HepG2 (cell line): ENCODE measurements around the gene ADGRL1. TPM values are rescaled to one million over a fixed set of nuclear protein-coding genes. Genes with fewer than 3 reads are reported as not detected.

Experiments
- AHR ChIP-seq: IDR thresholded peaks from 2 replicates; pipeline ENCODE4 v1.6.1; 2018; ENCODE audit warnings: missing genetic modification reagents, missing compliant biosample characterization
- ATF7-NPFF ChIP-seq: sonication (generic); formaldehyde crosslinking; IDR thresholded peaks from 2 replicates; pipeline ENCODE4 v1.8.1; 2023; ENCODE audit warnings: mild to moderate bottlenecking, low read depth, missing genetic modification reagents, moderate library complexity
- CSRNP2 ChIP-seq: sonication (generic); formaldehyde crosslinking; conservative IDR thresholded peaks from 2 replicates; pipeline ENCODE4 v1.8.0; 2022; ENCODE audit warnings: low read depth, missing genetic modification reagents
- HCFC1 ChIP-seq: fragments of 150-350 bp; IDR thresholded peaks from 2 replicates; pipeline ENCODE4 v1.6.1; 2014; ENCODE audit warnings: low read depth, low read length
- NCOR1 ChIP-seq: fragments of 200-600 bp; sonication (generic); IDR thresholded peaks from 2 replicates; pipeline ENCODE4 v1.7.0; 2017; ENCODE audit warnings: antibody characterized with exemption, low read length, borderline replicate concordance
- PAXIP1 ChIP-seq: sonication (generic); formaldehyde crosslinking; conservative IDR thresholded peaks from 2 replicates; pipeline ENCODE4 v1.4.0; 2020; ENCODE audit warnings: mild to moderate bottlenecking, missing genetic modification reagents, moderate library complexity
- SALL2 ChIP-seq: sonication (generic); formaldehyde crosslinking; IDR thresholded peaks from 2 replicates; pipeline ENCODE4 v1.8.1; 2023; ENCODE audit warnings: mild to moderate bottlenecking, missing genetic modification reagents, inconsistent platforms
- SNAPC5 ChIP-seq: sonication (generic); formaldehyde crosslinking; IDR thresholded peaks from 2 replicates; pipeline ENCODE4 v1.8.1; 2023; ENCODE audit warnings: mild to moderate bottlenecking, missing genetic modification reagents, borderline replicate concordance
- STAT5B ChIP-seq: sonication (generic); formaldehyde crosslinking; IDR thresholded peaks from 2 replicates; pipeline ENCODE4 v1.4.0; 2020; ENCODE audit warnings: missing genetic modification reagents
- TBX2 ChIP-seq: sonication (generic); formaldehyde crosslinking; IDR thresholded peaks from 2 replicates; pipeline ENCODE4 v1.5.0; 2020; ENCODE audit warnings: missing genetic modification reagents, mild to moderate bottlenecking, borderline replicate concordance
- TCF7L2 ChIP-seq: IDR thresholded peaks from 2 replicates; pipeline ENCODE4 v1.6.1; 2011; ENCODE audit warnings: mild to moderate bottlenecking, low read depth, low read length, moderate library complexity
- ZBTB38 ChIP-seq: sonication (generic); formaldehyde crosslinking; IDR thresholded peaks from 2 replicates; pipeline ENCODE4 v1.5.1; 2020; ENCODE audit warnings: mild to moderate bottlenecking, missing genetic modification reagents
- ZNF101 ChIP-seq: sonication (generic); formaldehyde crosslinking; IDR thresholded peaks from 2 replicates; pipeline ENCODE4 v1.4.0; 2020; ENCODE audit warnings: mild to moderate bottlenecking, low read depth, missing genetic modification reagents, borderline replicate concordance
- ZNF143 ChIP-seq: sonication (generic); formaldehyde crosslinking; IDR thresholded peaks from 2 replicates; pipeline ENCODE4 v1.4.0; 2020; ENCODE audit warnings: missing genetic modification reagents
- ZNF343 ChIP-seq: sonication (generic); formaldehyde crosslinking; IDR thresholded peaks from 2 replicates; pipeline ENCODE4 v1.4.0; 2020; ENCODE audit warnings: mild to moderate bottlenecking, missing genetic modification reagents
- ZNF691 ChIP-seq: sonication (generic); formaldehyde crosslinking; IDR thresholded peaks from 2 replicates; pipeline ENCODE4 v1.4.0; 2020; ENCODE audit warnings: missing genetic modification reagents, low read depth, mild to moderate bottlenecking, borderline replicate concordance
- ZNF761 ChIP-seq: sonication (generic); formaldehyde crosslinking; conservative IDR thresholded peaks from 2 replicates; pipeline ENCODE4 v1.4.0; 2020; ENCODE audit warnings: mild to moderate bottlenecking, missing genetic modification reagents
- ZNF788 ChIP-seq: sonication (generic); formaldehyde crosslinking; IDR thresholded peaks from 2 replicates; pipeline ENCODE4 v1.5.0; 2020; ENCODE audit warnings: mild to moderate bottlenecking, missing genetic modification reagents, borderline replicate concordance
- polyA plus RNA-seq, 8 experiments: library from polyadenylated mRNA; depleted of rRNA in 3 of 8; stranded (reverse) in 7 of 8; unstranded in 1 of 8; fragments of >200 nt; fragmentation: Illumina TruSeq in 4 of 8; extraction: Trizol in 4 of 8; gene quantifications; 2 replicates each; pipeline versions ENCODE4 v1.2.1 to v1.2.3, GENCODE V29; 2011 to 2016; ENCODE audit warnings: low read depth in 4 of 8, missing spikeins in 1 of 8, mixed read lengths in 1 of 8; ENCODE audit not compliant: insufficient read depth in 1 of 8
- total RNA-seq, 5 experiments: library from RNA; depleted of rRNA; stranded (reverse); fragments of >200 nt; fragmentation: Illumina TruSeq; extraction: Trizol; gene quantifications; 2 replicates each; pipeline ENCODE4 v1.2.3, GENCODE V29; 2016; ENCODE audit warnings: low read depth in 1 of 5

The ADGRL1 gene
- total and polyA plus RNA-seq, 2 of the 13 experiments (the other 11 are each of a cell fraction or from before 2014, with no cell fraction given), result 0.49 to 1.7 TPM

- TF ChIP-seq PAXIP1, result peak; percentile 90
- no peak for TF ChIP-seq AHR (CRISPR knock-in tag)
- no peak for TF ChIP-seq ZNF101 (CRISPR knock-in tag)
- TF ChIP-seq TBX2 (CRISPR knock-in tag), result peak; percentile 38; the same call in 1 of the 2 replicates
- no peak; the same call in 1 of the 2 replicates for TF ChIP-seq ZNF788
- no peak for TF ChIP-seq ZNF761 (CRISPR knock-in tag)
- TF ChIP-seq ZNF691, result 0 out of 2 replicates have a peak, but pooled peaks have one; percentile 53
- no peak for TF ChIP-seq ZNF343 (CRISPR knock-in tag)
- TF ChIP-seq ZNF143, result no peak
- TF ChIP-seq STAT5B (CRISPR knock-in tag), result no peak
- TF ChIP-seq ZBTB38 (CRISPR knock-in tag), result 0 out of 2 replicates have a peak, but pooled peaks have one; percentile 18
- no peak for TF ChIP-seq NCOR1
- TF ChIP-seq ATF7-NPFF (CRISPR knock-in tag), result no peak
- TF ChIP-seq CSRNP2 (CRISPR knock-in tag), result no peak
- no peak for TF ChIP-seq TCF7L2
- no peak for TF ChIP-seq SALL2
- TF ChIP-seq SNAPC5 (CRISPR knock-in tag), result no peak
- TF ChIP-seq HCFC1, result no peak
Observed at GRCh38 chr19:14112809-14113385, 93.1 kb downstream of the ADGRL1 start (continued).
